Measurements from ENCODE around the gene LDLRAD2. TPM values are rescaled to one million over a fixed set of nuclear protein-coding genes. Genes with fewer than 3 reads are reported as not detected.

Gene LDLRAD2
- total RNA-seq, 1 donor: not detected

GRCh38 chr1:21868941-21869454 is 56.9 kb downstream of the LDLRAD2 start:
- DNase-seq (ENCODE audit: insufficient read length, low spot score, missing footprints): no peak
- H3K79me2 ChIP-seq (ENCODE audit: insufficient read depth, low read length): peaks cover 19% of the 10 kb centered on the region
- no peaks in the 10 kb centered on the region for H3K27me3 ChIP-seq (ENCODE audit: insufficient read depth, low read length)
- H4K20me1 ChIP-seq (ENCODE audit: insufficient read depth, low read length): peaks cover 50% of the 10 kb centered on the region
- no peak overlapping the region for H3K4me2 ChIP-seq (ENCODE audit: insufficient read depth, low read length)
- H3K9me3 ChIP-seq (ENCODE audit: low read depth, low read length): no peaks in the 10 kb centered on the region
- no peak overlapping the region for H2AFZ ChIP-seq (ENCODE audit: low read length)
- peaks cover 16% of the 10 kb centered on the region for H3K4me1 ChIP-seq (ENCODE audit: insufficient read depth, low read length)
- H3K27ac ChIP-seq (ENCODE audit: low read depth, low read length): no peak overlapping the region
- TF ChIP-seq CTCF (IDR thresholded peaks at IDR 0.05; ENCODE audit: extremely low read depth, low read depth, low read length): no peak
- no peak overlapping the region for H3K4me3 ChIP-seq (ENCODE audit: insufficient read depth, low read length)
- H3K36me3 ChIP-seq (ENCODE audit: insufficient read depth, low read length): peaks cover 91% of the 10 kb centered on the region

GRCh38 chr1:21869620-21870121 is 57.6 kb downstream of the LDLRAD2 start:
- DNase-seq (ENCODE audit: insufficient read length, low spot score, missing footprints): peak; percentile 100
- Histone ChIP-seq H3K4me2 (ENCODE audit: insufficient read depth, low read length) (no peak overlapping the region), H2AFZ (ENCODE audit: low read length) (no peak overlapping the region)

GRCh38 chr1:21870611-21871010 is 58.5 kb downstream of the LDLRAD2 start:
- Histone ChIP-seq H3K36me3 (ENCODE audit: insufficient read depth, low read length) (peaks cover 93% of the 10 kb centered on the region), H3K4me2 (ENCODE audit: insufficient read depth, low read length) (no peak overlapping the region), H4K20me1 (ENCODE audit: insufficient read depth, low read length) (peaks cover 49% of the 10 kb centered on the region), H3K27me3 (ENCODE audit: insufficient read depth, low read length) (no peaks in the 10 kb centered on the region), H3K79me2 (ENCODE audit: insufficient read depth, low read length) (peaks cover 16% of the 10 kb centered on the region), H3K9me3 (ENCODE audit: low read depth, low read length) (no peaks in the 10 kb centered on the region), H2AFZ (ENCODE audit: low read length) (no peak overlapping the region), H3K4me3 (ENCODE audit: insufficient read depth, low read length) (no peak overlapping the region), H3K4me1 (ENCODE audit: insufficient read depth, low read length) (peaks cover 16% of the 10 kb centered on the region), H3K27ac (ENCODE audit: low read depth, low read length) (peak overlapping the region; percentile 66)
- no peak for DNase-seq (ENCODE audit: insufficient read length, low spot score, missing footprints)
- no peak for TF ChIP-seq CTCF (IDR thresholded peaks at IDR 0.05; ENCODE audit: extremely low read depth, low read depth, low read length)

More at GRCh38 chr1:21869620-21870121, 57.6 kb downstream of the LDLRAD2 start:
- H3K4me3 ChIP-seq (ENCODE audit: insufficient read depth, low read length): no peak overlapping the region
- peaks cover 16% of the 10 kb centered on the region for H3K4me1 ChIP-seq (ENCODE audit: insufficient read depth, low read length)
- H3K9me3 ChIP-seq (ENCODE audit: low read depth, low read length): no peaks in the 10 kb centered on the region
- H3K79me2 ChIP-seq (ENCODE audit: insufficient read depth, low read length): peaks cover 19% of the 10 kb centered on the region
- H3K36me3 ChIP-seq (ENCODE audit: insufficient read depth, low read length): peaks cover 91% of the 10 kb centered on the region
- no peak for TF ChIP-seq CTCF (IDR thresholded peaks at IDR 0.05; ENCODE audit: extremely low read depth, low read depth, low read length)
- no peaks in the 10 kb centered on the region for H3K27me3 ChIP-seq (ENCODE audit: insufficient read depth, low read length)
- H4K20me1 ChIP-seq (ENCODE audit: insufficient read depth, low read length): peaks cover 48% of the 10 kb centered on the region
- H3K27ac ChIP-seq (ENCODE audit: low read depth, low read length): peak overlapping the region; percentile 66

GRCh38 chr1:21871943-21872342 is 59.9 kb downstream of the LDLRAD2 start:
- peaks cover 92% of the 10 kb centered on the region for H3K36me3 ChIP-seq (ENCODE audit: insufficient read depth, low read length)
- peaks cover 15% of the 10 kb centered on the region for H3K79me2 ChIP-seq (ENCODE audit: insufficient read depth, low read length)
- no peak overlapping the region for H3K4me2 ChIP-seq (ENCODE audit: insufficient read depth, low read length)
- H3K9me3 ChIP-seq (ENCODE audit: low read depth, low read length): no peaks in the 10 kb centered on the region
- H3K4me1 ChIP-seq (ENCODE audit: insufficient read depth, low read length): peaks cover 16% of the 10 kb centered on the region
- H4K20me1 ChIP-seq (ENCODE audit: insufficient read depth, low read length): peaks cover 46% of the 10 kb centered on the region
- H2AFZ ChIP-seq (ENCODE audit: low read length): no peak overlapping the region
- no peak overlapping the region for H3K4me3 ChIP-seq (ENCODE audit: insufficient read depth, low read length)
- TF ChIP-seq CTCF (IDR thresholded peaks at IDR 0.05; ENCODE audit: extremely low read depth, low read depth, low read length): no peak
- DNase-seq (ENCODE audit: insufficient read length, low spot score, missing footprints): no peak
- H3K27ac ChIP-seq (ENCODE audit: low read depth, low read length): no peak overlapping the region
- no peaks in the 10 kb centered on the region for H3K27me3 ChIP-seq (ENCODE audit: insufficient read depth, low read length)
